OCI-LY3 (cell line): ENCODE results near the gene C9orf50.

Experiments
- EZH2phosphoT487 ChIP-seq: fragments of 200-600 bp; shearing (Covaris generic); IDR thresholded peaks from 2 replicates; pipeline ENCODE4 v1.6.1; 2018; ENCODE audit warnings: antibody characterized with exemption, mixed run types, low read depth
- TF ChIP-seq, protein P1 (sequence below): fragments of 200-600, 300-600 bp; sonication (generic); IDR thresholded peaks from 2 replicates; pipeline ENCODE4 v1.5.1; 2014; ENCODE audit warnings: antibody characterized with exemption, low read length, low read depth

DNA sequence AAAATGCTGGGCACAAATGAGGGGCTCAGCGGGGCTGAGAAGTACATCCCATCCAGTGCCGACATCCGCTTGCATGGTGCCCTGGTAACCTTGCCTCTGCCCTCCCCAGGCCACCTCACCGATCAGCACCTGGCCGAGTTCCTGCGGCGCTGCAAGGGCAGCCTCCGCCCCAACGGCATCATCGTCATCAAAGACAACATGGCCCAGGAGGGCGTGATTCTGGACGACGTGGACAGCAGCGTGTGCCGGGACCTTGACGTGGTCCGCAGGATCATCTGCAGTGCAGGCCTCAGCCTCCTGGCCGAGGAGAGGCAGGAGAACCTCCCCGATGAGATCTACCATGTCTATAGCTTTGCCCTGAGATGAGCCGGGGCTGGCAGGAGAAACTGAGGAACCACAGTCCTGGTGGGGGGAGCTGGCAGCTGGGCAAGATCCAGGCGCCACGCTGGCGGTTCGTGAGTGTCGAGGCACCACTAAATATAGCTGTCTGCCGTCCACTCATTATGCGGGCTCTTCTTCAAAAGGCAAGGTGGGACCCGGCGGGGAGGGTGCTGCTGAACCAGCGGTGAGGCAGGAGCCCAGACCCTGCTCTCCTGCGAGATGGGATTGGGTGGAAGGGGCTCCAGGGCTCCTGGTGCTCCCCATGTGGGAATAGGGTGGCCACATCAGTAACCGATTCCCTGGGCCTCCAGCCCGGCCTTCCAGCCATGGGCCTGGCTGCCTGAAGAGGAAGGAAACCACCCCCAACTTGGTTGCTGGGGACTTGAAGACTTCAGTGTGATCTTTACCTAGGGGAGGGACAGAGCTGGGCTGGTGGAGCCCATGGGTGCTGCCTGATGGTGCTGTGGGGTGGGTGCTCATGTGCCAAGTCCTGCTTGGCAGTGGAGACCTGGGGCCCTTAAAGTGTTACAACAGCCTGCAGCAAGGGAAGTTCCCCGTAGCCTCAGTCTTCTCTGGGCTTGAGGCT lies 14.5 kb upstream of the C9orf50 start:
- TF ChIP-seq, protein P1, sequence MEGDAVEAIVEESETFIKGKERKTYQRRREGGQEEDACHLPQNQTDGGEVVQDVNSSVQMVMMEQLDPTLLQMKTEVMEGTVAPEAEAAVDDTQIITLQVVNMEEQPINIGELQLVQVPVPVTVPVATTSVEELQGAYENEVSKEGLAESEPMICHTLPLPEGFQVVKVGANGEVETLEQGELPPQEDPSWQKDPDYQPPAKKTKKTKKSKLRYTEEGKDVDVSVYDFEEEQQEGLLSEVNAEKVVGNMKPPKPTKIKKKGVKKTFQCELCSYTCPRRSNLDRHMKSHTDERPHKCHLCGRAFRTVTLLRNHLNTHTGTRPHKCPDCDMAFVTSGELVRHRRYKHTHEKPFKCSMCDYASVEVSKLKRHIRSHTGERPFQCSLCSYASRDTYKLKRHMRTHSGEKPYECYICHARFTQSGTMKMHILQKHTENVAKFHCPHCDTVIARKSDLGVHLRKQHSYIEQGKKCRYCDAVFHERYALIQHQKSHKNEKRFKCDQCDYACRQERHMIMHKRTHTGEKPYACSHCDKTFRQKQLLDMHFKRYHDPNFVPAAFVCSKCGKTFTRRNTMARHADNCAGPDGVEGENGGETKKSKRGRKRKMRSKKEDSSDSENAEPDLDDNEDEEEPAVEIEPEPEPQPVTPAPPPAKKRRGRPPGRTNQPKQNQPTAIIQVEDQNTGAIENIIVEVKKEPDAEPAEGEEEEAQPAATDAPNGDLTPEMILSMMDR: no peak
- TF ChIP-seq EZH2phosphoT487: no peak
